K562 (cell line): ENCODE data around the gene CST7.

Source experiments
- CEBPB ChIP-seq: fragments of 450-650 bp; IDR thresholded peaks from 2 replicates; pipeline ENCODE4 v1.6.1; 2016; ENCODE audit warnings: missing genetic modification characterization, missing compliant biosample characterization
- IRF2 ChIP-seq: sonication (generic); formaldehyde crosslinking; IDR thresholded peaks from 2 replicates; pipeline ENCODE4 v1.8.1; 2022; ENCODE audit warnings: mild to moderate bottlenecking, missing genetic modification reagents
- TAF1 ChIP-seq: IDR thresholded peaks from 2 replicates; pipeline ENCODE4 v1.6.1; 2011; ENCODE audit warnings: mild to moderate bottlenecking, low read length, moderate library complexity; ENCODE audit not compliant: insufficient read depth, control insufficient read depth, severe bottlenecking; ENCODE audit errors: extremely low read depth
- ZNF224 ChIP-seq: sonication (generic); formaldehyde crosslinking; IDR thresholded peaks from 2 replicates; pipeline ENCODE4 v1.8.0; 2022; ENCODE audit warnings: mild to moderate bottlenecking, missing genetic modification reagents
- TF ChIP-seq, protein P1 (sequence below): sonication (generic); formaldehyde crosslinking; IDR thresholded peaks from 2 replicates; pipeline ENCODE4 v1.8.0; 2022; ENCODE audit warnings: missing genetic modification reagents, mild to moderate bottlenecking, borderline replicate concordance

- no peak for TF ChIP-seq TAF1
- TF ChIP-seq CEBPB (tag): no peak
- TF ChIP-seq, protein P1, sequence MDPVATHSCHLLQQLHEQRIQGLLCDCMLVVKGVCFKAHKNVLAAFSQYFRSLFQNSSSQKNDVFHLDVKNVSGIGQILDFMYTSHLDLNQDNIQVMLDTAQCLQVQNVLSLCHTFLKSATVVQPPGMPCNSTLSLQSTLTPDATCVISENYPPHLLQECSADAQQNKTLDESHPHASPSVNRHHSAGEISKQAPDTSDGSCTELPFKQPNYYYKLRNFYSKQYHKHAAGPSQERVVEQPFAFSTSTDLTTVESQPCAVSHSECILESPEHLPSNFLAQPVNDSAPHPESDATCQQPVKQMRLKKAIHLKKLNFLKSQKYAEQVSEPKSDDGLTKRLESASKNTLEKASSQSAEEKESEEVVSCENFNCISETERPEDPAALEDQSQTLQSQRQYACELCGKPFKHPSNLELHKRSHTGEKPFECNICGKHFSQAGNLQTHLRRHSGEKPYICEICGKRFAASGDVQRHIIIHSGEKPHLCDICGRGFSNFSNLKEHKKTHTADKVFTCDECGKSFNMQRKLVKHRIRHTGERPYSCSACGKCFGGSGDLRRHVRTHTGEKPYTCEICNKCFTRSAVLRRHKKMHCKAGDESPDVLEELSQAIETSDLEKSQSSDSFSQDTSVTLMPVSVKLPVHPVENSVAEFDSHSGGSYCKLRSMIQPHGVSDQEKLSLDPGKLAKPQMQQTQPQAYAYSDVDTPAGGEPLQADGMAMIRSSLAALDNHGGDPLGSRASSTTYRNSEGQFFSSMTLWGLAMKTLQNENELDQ (CRISPR knock-in tag): no peak
- no peak for TF ChIP-seq ZNF224 (CRISPR knock-in tag)
- TF ChIP-seq IRF2: no peak
Observed at GRCh38 chr20:24962182-24962492, 13.1 kb downstream of the CST7 start.
